GM19452 (cell line): ENCODE measurements around the gene GPRC5A.

Experiments used
- ATAC-seq: cut with Tn5 transposase; IDR thresholded peaks from one replicate; pipeline ENCODE4 v1.9.1; 2021; ENCODE audit not compliant: unreplicated experiment

GPRC5A gene

GRCh38 chr12:12936983-12937491, 45.7 kb downstream of the GPRC5A start:
- ATAC-seq = no peak

DNA sequence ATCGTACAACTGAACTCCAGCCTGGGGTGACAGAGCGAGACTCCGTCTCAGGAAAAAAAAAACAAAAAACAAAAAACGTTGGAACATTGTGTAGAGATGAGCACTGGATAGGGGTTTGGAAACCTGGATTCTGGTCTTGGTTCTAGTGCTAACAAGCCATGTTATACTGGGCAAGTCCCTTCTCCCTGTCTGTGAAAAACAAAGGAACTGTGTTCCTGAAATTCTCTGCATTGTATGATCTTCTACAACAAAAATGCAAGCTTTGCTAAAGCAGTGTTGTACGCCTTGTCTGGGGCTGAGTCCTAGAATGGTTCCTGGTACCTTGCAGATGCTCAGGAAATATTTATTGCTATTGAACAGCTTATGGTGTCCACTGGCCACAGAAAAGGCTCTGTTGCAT, 47.2 kb downstream of the GPRC5A start:
- ATAC-seq = no peak

DNA sequence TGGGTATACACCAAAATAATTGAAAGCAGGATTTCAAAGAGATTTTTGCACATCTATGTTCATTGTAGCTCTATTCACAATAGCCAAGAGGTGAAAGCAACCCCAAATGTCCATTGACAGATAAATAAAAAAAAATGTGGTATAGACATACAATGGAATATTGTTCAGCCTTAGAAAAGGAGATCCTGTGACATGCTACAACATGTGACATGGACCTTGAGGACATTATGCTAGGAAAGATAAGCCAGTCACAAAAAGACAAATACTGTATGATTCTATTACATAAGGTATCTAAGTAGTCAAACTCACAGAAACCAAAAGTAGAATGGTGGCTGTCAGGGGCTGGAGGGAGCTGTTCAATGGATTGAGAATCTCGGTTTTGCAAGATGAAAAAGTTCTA, 48.5 kb downstream of the GPRC5A start:
- no peak for ATAC-seq

- no peak for ATAC-seq
These were observed 50.3 kb downstream of the GPRC5A start for GRCh38 chr12:12941450-12942350.

- no peak for ATAC-seq
These were observed 52.4 kb downstream of the GPRC5A start for GRCh38 chr12:12943586-12944260.

DNA sequence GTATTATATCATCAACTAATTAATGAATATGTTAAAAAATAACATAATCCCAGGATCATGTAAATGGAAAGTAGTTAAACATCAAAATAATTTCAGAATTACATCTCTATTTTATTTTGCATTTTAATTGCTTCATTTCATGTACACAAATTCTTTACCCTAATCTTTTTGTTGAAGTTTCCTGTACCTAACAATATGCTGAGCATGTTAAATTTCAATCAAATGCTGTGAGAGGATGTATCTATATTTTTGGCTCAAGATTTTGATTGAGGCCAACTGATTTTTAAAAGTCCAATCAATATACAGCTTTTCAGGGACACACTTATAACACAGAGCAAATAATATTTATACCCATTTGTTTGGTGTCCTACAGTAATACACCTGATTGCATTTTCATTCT, 54.2 kb downstream of the GPRC5A start:
- no peak for ATAC-seq

- no peak for ATAC-seq
These were observed 55.5 kb downstream of the GPRC5A start for GRCh38 chr12:12946686-12947355.

DNA sequence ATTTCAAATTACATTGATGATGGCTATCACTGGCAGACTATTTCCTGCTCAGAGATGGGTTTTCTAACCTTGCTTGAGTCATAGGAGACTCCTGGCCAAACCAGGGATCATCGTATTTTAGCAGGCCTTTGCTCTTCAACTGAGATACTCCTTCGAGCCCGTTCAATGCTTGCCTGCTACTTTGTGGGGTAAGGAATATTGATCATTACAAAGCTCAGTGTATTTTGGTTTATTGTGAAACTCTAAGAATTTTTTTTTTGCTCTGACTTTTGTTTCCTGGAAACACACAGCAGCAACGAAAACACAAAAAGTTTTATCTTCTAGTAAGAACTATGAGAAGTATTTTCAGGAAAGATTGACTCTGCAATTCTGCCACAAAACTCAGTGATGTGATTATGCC, 56.5 kb downstream of the GPRC5A start:
- no peak for ATAC-seq

DNA sequence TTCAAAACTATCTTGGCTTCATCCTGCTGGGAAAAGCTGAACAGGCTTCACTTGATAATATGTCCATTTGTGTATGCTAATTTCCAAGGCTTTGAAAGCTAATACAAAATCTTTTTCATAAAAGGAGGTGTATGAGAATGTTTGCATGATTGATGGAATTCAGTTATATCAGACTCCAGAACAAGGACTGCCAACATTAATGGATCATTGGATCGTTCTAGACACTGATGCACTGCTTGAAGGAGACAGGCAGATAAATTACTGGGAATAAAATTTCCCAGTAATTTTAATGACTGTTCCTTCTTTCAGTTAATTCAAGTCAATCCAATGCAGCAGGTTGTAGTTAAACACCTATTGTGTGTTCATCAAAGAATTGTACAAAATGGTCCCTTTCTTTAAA, 60.1 kb downstream of the GPRC5A start:
- ATAC-seq = no peak

DNA sequence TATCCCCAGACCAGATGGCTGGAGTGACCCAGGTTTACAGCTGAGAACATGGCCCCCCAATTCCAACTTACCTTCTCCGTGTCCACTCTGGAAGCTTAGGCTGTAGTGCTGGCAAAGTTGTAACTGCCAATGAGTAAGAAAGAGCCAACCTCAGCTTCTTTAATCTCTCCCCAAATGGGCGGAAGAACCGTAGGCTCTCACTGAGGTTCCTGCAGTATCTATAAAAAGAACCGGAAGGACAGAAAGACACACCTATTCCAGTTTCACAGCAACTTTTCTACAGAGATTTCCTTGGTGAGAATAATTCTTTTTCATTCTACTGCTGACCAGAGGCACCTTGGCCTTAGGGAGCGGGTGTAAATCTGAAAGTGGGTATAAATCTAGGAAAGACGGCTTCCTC, 60.7 kb downstream of the GPRC5A start, which contains the start of gene GPRC5D:
Gene GPRC5D (minus strand): TSS at position 135 of the 400 bp plus-strand sequence. CDS start 1,786 bp downstream, outside the sequence.
- ATAC-seq = no peak

GRCh38 chr12:12954356-12954755, 63.0 kb downstream of the GPRC5A start:
- ATAC-seq = no peak

- no peak for ATAC-seq
These were observed 63.7 kb downstream of the GPRC5A start for GRCh38 chr12:12954878-12955625.

GRCh38 chr12:12958886-12959285, 67.5 kb downstream of the GPRC5A start:
- ATAC-seq = no peak

DNA sequence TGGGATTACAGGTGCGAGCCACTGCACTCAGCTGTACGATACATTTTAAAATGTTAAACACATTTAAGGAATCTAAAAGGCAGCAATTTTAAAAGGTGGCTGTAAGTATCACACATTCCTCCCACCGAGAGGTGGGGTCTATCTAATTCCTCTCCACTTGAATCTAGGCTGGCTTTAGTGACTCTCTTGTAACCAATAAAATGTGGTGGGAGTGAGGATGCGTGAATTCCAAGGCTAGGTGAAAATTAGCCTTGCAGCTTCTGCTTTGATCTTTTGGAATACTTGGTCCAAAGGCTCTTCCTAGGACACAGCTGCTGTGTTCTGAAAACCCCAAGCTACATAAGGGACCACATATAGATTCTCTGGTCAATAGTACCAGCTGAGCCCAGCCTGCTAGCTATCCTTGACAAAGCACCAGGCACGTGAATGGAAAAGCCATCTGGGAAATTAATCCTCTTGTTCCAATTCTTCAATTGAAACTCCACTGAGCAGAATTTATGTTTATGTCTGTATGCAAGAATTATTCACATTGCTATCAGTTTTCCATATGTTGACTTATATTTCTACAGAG, 69.4 kb downstream of the GPRC5A start:
- ATAC-seq = no peak

DNA sequence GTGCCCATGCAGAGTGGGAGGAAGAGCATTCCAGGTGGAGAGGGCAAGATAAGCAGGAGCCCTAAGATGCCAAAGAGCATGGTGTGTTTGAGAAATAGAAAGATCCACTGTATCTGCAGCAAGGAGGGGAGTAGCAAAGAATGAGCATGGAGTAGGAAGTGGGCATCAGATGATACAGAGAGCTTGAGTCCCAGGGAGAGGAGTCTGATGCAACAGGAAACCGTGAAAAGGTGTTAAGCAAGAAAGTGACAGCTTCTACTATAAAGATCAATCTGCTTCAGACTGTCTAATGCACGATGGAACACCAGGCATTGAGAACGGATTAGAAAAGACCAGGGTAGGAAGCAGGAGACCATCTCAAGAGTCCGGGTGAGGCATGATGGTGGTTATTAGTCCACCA, 72.9 kb downstream of the GPRC5A start:
- no peak for ATAC-seq

DNA sequence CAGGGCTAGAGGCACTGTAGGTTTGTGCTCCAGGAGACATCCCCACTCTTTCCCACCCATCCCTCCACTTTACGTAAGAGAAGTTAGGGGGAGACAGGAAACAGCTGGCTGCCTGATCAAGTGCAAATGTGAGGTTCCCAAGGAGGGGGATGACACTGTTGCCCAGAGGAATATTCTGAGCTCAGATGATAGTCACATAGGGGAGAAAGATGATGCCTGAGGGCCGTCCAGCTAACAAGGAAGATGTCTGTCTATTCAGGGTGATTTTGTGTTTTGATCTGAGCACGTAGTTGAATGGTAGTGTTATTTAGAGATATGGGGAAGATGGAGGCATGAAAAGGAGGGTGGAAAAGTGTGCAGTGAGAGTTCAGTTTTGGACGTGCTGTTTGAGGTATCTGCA, 74.5 kb downstream of the GPRC5A start:
- ATAC-seq = no peak
